Astrocyte of the cerebellum (primary cell): ENCODE measurements around the gene RAB39A.
"Not testable (repeated sequence)": the region's sequence is repeated elsewhere in the genome, so short reads cannot be mapped to it uniquely, and the experiment has no call there.

Experiments used
- DNase-seq: peaks from one replicate; pipeline ENCODE4 v3.0.0-alpha.2; 2011; ENCODE audit warnings: low read depth
- H3K4me3 ChIP-seq: 2 replicates; pipeline ENCODE4 v1.5.1; 2011; ENCODE audit warnings: mild to moderate bottlenecking, low read depth, low read length, moderate library complexity
- in situ Hi-C: cut with HindIII; loops from 2 replicates; pipeline ENCODE4 v1.10.0; 2017; ENCODE audit warnings: low sequenced_read_pairs
- TF ChIP-seq, protein P1 (sequence below): IDR thresholded peaks from 2 replicates; pipeline ENCODE4 v1.5.1; 2012; ENCODE audit warnings: low read length, low read depth, moderate library complexity, mild to moderate bottlenecking; ENCODE audit errors: missing control alignments

The RAB39A gene

DNA sequence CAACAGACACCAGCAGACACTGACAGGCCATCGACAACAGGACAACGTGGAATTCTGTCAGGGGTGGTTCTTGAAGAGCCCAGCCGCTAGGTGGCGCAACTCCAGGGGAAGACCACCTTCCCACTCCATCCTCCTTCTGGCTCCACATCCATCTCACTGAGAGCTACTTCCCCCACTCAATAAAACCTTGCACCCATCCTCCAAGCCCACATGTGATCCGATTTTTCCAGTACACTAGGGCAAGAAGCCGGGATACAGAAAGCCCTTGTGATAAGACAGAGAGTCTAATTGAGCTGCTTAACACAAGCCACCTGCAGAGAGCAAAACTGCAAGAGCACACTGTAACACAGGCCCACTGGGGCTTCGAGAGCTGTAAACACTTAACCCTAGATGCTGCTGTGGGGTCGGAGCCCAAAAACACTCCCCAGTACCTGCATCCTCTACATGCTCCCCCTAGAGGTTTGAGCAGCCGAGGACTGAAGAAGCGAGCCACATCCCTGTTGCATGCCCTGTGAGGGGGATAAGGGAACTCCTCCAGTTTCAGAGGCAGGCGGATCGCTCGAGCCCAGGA lies 11.5 kb upstream of the RAB39A start:
- in situ Hi-C loops, result no loop called here
- H3K4me3 ChIP-seq, result no peak overlapping the region
- TF ChIP-seq, protein P1, sequence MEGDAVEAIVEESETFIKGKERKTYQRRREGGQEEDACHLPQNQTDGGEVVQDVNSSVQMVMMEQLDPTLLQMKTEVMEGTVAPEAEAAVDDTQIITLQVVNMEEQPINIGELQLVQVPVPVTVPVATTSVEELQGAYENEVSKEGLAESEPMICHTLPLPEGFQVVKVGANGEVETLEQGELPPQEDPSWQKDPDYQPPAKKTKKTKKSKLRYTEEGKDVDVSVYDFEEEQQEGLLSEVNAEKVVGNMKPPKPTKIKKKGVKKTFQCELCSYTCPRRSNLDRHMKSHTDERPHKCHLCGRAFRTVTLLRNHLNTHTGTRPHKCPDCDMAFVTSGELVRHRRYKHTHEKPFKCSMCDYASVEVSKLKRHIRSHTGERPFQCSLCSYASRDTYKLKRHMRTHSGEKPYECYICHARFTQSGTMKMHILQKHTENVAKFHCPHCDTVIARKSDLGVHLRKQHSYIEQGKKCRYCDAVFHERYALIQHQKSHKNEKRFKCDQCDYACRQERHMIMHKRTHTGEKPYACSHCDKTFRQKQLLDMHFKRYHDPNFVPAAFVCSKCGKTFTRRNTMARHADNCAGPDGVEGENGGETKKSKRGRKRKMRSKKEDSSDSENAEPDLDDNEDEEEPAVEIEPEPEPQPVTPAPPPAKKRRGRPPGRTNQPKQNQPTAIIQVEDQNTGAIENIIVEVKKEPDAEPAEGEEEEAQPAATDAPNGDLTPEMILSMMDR, result no peak
- DNase-seq, result no peak

DNA sequence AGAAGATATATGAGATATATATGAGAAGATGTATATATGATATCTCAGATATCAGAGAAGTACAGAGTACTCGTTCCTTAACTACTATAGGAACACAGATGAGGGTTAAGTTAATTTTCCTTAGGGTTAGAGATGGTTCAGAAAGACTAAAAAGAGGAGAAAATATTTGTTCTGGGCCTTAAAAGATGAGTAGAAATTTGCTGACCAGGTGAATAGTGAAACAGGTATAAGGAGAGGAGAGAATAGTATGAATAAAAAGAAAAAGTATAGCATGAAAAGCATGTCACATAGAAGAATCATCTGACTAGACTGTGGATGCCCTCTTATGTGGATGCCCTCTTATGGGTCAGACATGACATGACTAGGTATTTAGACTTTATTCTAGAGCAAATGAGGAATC lies 6.3 kb upstream of the RAB39A start:
- TF ChIP-seq, protein P1, result no peak
- in situ Hi-C loops, result no loop called here

DNA sequence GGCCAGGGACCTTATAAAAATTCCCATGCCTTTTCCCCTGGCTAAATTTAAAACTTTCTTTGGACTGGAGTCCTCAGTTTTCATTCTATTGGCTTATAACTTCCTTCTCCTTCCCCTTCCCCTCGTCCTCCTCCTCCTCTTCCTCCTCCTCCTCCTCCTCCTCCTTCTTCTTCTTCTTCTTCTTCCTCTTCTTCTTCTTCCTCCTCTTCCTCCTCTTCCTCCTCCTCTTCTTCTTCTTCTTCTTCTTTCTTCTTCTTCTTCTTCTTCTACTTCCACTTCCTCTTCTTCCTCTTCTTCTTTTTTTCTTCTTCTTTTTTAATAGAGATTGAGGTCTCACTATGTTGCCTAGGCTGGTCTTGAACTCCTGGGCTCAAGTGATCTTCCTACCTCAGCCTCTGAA lies 4.7 kb upstream of the RAB39A start:
- DNase-seq, in situ Hi-C loops, H3K4me3 ChIP-seq: not testable (repeated sequence)

More for the DNA sequence above, 6.3 kb upstream of the RAB39A start:
- no peak overlapping the region for H3K4me3 ChIP-seq
- no peak for DNase-seq

DNA sequence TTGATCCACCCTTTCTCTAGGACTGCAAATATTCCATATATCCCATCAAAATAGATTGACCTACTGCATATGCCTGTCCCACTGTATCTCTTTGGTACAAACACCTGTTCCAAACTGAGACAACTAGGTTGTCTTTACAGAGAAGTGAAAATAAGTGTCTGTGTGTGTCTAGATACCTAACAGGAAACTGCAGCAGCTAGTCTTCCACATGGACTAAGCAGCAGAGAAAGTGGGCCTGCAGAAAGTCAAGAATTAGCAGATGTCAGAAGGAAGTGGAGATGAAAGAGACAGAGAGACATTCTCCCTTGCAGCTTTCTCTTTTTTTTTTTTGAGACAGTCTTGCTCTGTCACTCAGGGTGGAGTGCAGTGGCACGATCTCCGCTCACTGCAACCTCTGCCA lies 3.9 kb upstream of the RAB39A start:
- no peak overlapping the region for H3K4me3 ChIP-seq
- TF ChIP-seq, protein P1, result no peak
- no peak for DNase-seq
- in situ Hi-C loops, result no loop called here

DNA sequence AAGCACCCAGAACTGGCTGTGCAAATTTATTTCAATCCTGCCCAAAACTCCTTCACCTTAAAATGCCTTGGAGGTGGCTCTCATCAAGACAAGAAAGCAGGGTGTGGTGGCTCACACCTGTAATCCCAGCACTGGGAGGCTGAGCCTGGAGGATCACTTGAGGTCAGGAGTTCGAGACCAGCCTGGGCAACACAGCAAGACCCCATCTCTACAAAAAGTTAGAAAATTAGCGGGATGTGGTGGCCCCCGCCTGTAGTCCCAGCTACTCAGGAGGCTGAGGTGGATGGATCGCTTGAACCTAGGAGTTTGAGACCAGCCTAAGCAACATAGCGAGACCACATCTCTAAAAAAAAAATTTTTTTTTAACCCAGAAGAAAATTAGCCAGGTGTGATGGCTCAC lies 689 bp upstream of the RAB39A start:
- DNase-seq, result no peak
- in situ Hi-C loops, result no loop called here
- peak overlapping the region; percentile 37 for H3K4me3 ChIP-seq
- TF ChIP-seq, protein P1, result no peak

DNA sequence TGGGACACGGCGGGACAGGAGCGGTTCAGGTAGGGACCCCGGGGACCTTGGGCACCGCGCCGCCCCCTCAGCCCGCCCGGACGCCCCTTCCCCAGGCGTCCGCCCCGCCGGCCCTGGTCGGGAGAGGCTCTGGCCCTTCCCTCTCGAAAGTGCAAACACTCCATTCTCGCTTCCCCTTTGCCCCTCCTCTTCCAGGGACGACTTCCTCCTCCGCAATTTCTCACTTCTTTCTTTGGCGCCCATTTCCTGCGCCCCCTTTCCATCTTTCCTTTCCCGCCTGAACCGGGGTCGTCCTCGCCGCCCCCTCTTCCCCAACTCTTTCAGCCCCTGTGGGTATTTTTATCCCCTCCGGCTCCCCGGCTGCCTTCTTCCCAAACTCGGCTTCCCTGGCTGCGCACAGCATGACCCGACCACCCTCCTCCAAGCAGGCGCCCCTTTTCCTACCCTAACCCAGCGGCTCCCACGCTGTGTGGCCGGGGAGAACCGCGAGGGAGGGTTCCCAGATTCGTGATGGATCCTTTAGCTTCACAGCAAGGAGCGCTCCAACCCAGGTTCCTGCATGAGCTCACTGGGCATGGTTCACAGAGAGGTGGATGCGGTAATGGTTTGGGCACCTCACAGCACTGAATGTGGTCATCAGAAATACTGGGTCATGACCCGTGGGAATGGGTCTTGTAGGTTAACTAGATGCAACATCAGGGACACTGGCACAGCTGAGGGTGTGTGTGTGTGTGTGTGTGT lies 689 bp downstream of the RAB39A start:
- TF ChIP-seq, protein P1, result no peak
- H3K4me3 ChIP-seq, result peak overlapping the region; percentile 44
- no peak for DNase-seq
- in situ Hi-C loops, result no loop called here

DNA sequence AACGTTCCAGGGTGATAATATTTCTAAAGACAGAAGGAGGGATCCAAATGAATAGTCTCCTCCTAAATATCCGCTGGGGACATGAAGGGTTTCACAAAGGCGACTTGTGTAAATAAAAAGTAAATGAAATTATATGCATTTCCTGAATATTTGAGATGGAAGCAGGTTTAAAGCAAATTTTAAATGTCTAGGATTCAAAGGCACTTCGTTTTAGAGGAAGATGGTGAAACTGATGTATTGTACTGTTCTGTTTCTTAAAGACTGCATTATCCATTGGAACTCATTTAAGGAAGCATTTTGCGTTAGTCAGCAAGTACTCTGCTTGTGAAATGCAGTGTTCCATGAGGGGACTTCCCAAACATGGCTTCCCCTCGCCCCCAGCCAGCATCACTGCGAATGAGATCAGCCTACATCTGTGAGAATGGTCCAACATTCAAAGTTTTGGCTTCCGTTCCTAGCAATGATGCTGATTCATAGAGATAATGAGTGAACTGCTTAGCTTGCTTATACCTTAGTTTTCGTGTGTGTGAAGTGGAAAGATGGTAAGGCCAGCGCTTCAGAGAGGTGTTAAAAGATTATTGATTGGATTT lies 1.5 kb downstream of the RAB39A start:
- in situ Hi-C loops, result no loop called here
- no peak for DNase-seq
- H3K4me3 ChIP-seq, result no peak overlapping the region
- TF ChIP-seq, protein P1, result no peak
